MM.1S (cell line): ENCODE data around the gene CLRN3.

Experiments
- DNase-seq: peaks from one replicate; pipeline ENCODE4 v3.0.0-alpha.2; 2015
- H2AFZ ChIP-seq: fragments of 300-600 bp; sonication (generic); 2 replicates; pipeline ENCODE4 v1.6.0; 2016; ENCODE audit warnings: antibody characterized with exemption, low read length
- H3F3A ChIP-seq: fragments of 300-600 bp; sonication (generic); 2 replicates; pipeline ENCODE4 v1.6.1; 2016; ENCODE audit warnings: mild to moderate bottlenecking, antibody characterized with exemption, low read length, moderate library complexity, mixed read lengths; ENCODE audit not compliant: insufficient read depth
- H3K27ac ChIP-seq: fragments of 300-600 bp; sonication (generic); 2 replicates; pipeline ENCODE4 v1.5.1; 2016; ENCODE audit warnings: mild to moderate bottlenecking, low read length
- H3K27me3 ChIP-seq: fragments of 300-600 bp; sonication (generic); replicated peaks from 2 replicates; pipeline ENCODE4 v1.6.0; 2016; ENCODE audit warnings: low read length; ENCODE audit not compliant: insufficient read depth
- H3K36me3 ChIP-seq: fragments of 300-600 bp; sonication (generic); replicated peaks from 2 replicates; pipeline ENCODE4 v1.6.1; 2016; ENCODE audit warnings: mild to moderate bottlenecking, low read length, mixed read lengths; ENCODE audit not compliant: insufficient read depth
- H3K4me1 ChIP-seq: fragments of 300-600 bp; sonication (generic); 2 replicates; pipeline ENCODE4 v1.6.1; 2016; ENCODE audit warnings: low read length, mixed read lengths
- H3K4me2 ChIP-seq: fragments of 300-600 bp; sonication (generic); 2 replicates; pipeline ENCODE4 v1.6.0; 2016; ENCODE audit warnings: low read depth, low read length
- H3K4me3 ChIP-seq: fragments of 300-600 bp; sonication (generic); 2 replicates; pipeline ENCODE4 v1.5.1; 2016; ENCODE audit warnings: low read length, mixed read lengths
- H3K79me2 ChIP-seq: fragments of 300-600 bp; sonication (generic); 2 replicates; pipeline ENCODE4 v1.6.1; 2016; ENCODE audit warnings: mixed run types, low read length, mixed read lengths
- H3K9ac ChIP-seq: fragments of 300-600 bp; sonication (generic); 2 replicates; pipeline ENCODE4 v1.6.1; 2016; ENCODE audit warnings: low read length, mixed read lengths
- H3K9me2 ChIP-seq: fragments of 300-600 bp; sonication (generic); replicated peaks from 2 replicates; pipeline ENCODE4 v1.6.1; 2016; ENCODE audit warnings: mild to moderate bottlenecking, low read length, mixed read lengths; ENCODE audit not compliant: insufficient read depth
- H3K9me3 ChIP-seq: fragments of 300-600 bp; sonication (generic); replicated peaks from 2 replicates; pipeline ENCODE4 v1.6.1; 2016; ENCODE audit warnings: mild to moderate bottlenecking, low read length, mixed read lengths; ENCODE audit not compliant: insufficient read depth
- H4K20me1 ChIP-seq: fragments of 300-600 bp; sonication (generic); 2 replicates; pipeline ENCODE4 v1.6.1; 2016; ENCODE audit warnings: mild to moderate bottlenecking, low read length, moderate library complexity, mixed read lengths; ENCODE audit not compliant: insufficient read depth
- CTCF ChIP-seq: fragments of 300-600 bp; sonication (generic); IDR thresholded peaks from 2 replicates; pipeline ENCODE4 v1.5.1; 2016; ENCODE audit warnings: antibody characterized with exemption, low read length, mixed read lengths
- EZH2 ChIP-seq: fragments of 300-600 bp; sonication (generic); optimal IDR thresholded peaks from 2 replicates; pipeline ENCODE3; 2017; ENCODE audit warnings: low read depth, mild to moderate bottlenecking, antibody characterized with exemption, low read length, mixed read lengths
- EZH2phosphoT487 ChIP-seq: fragments of 300-600 bp; sonication (generic); IDR thresholded peaks from 2 replicates; pipeline ENCODE4 v1.6.1; 2018; ENCODE audit warnings: antibody characterized with exemption, low read length

The CLRN3 gene

GRCh38 chr10:127872011-127872761, 20.6 kb downstream of the CLRN3 start:
- Histone ChIP-seq H3K9ac (no peak overlapping the region), H3K9me3 (no peaks in the 10 kb centered on the region), H3K4me2 (no peak overlapping the region), H3F3A (no peaks in the 10 kb centered on the region), H3K27ac (no peak overlapping the region), H2AFZ (no peak overlapping the region), H4K20me1 (no peaks in the 10 kb centered on the region), H3K9me2 (no peaks in the 10 kb centered on the region), H3K79me2 (no peaks in the 10 kb centered on the region), H3K4me1 (no peaks in the 10 kb centered on the region), H3K36me3 (no peaks in the 10 kb centered on the region), H3K27me3 (no peaks in the 10 kb centered on the region), H3K4me3 (no peak overlapping the region)
- DNase-seq = no peak
- no peak for TF ChIP-seq EZH2phosphoT487
- no peak for TF ChIP-seq CTCF
- no peak for TF ChIP-seq EZH2

GRCh38 chr10:127871631-127872010, 21.1 kb downstream of the CLRN3 start:
- no peak overlapping the region for H3K9ac ChIP-seq
- no peaks in the 10 kb centered on the region for H3K27me3 ChIP-seq
- no peaks in the 10 kb centered on the region for H3K36me3 ChIP-seq
- TF ChIP-seq CTCF (no peak), EZH2 (no peak), EZH2phosphoT487 (no peak)
- H3K4me3 ChIP-seq = no peak overlapping the region
- no peaks in the 10 kb centered on the region for H3K9me3 ChIP-seq
- H3K27ac ChIP-seq = no peak overlapping the region
- DNase-seq = no peak
- no peaks in the 10 kb centered on the region for H3K9me2 ChIP-seq
- H3K79me2 ChIP-seq = no peaks in the 10 kb centered on the region
- H4K20me1 ChIP-seq = no peaks in the 10 kb centered on the region
- H3K4me2 ChIP-seq = no peak overlapping the region
- H3K4me1 ChIP-seq = no peaks in the 10 kb centered on the region
- H3F3A ChIP-seq = no peaks in the 10 kb centered on the region
- no peak overlapping the region for H2AFZ ChIP-seq

DNA sequence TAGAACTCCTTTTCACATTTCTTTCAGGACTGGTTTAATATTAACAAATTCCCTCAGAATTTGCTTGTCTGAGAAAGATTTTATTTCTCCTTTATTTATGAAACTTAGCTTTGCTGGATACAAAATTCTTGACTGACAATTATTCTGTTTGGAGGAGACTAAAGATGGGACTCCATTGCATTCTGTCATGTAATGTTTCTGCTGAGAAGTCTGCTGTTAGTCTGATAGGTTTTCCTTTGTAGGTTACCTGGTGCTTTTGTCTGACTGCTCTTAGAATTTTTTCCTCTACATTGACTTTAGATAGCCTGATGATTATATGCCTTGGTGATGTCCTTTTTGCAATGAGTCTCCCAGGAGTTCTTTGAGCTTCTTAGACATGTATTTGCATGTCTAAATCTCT, 23.4 kb downstream of the CLRN3 start:
- no peaks in the 10 kb centered on the region for H3K9me2 ChIP-seq
- no peak overlapping the region for H3K27ac ChIP-seq
- no peaks in the 10 kb centered on the region for H3K79me2 ChIP-seq
- no peak for DNase-seq
- H3F3A ChIP-seq = no peaks in the 10 kb centered on the region
- H3K4me3 ChIP-seq = no peak overlapping the region
- no peak overlapping the region for H2AFZ ChIP-seq
- H3K4me1 ChIP-seq = no peaks in the 10 kb centered on the region
- no peaks in the 10 kb centered on the region for H3K27me3 ChIP-seq
- H3K9me3 ChIP-seq = no peaks in the 10 kb centered on the region
- H3K9ac ChIP-seq = no peak overlapping the region
- H3K36me3 ChIP-seq = no peaks in the 10 kb centered on the region
- no peaks in the 10 kb centered on the region for H4K20me1 ChIP-seq
- no peak overlapping the region for H3K4me2 ChIP-seq
- no peak for TF ChIP-seq CTCF
- no peak for TF ChIP-seq EZH2
- no peak for TF ChIP-seq EZH2phosphoT487
